Activated naive CD8-positive, alpha-beta T cell treated with anti-CD3 and anti-CD28 coated beads, Interleukin-2, amount 50 U/mL, for 16 hours (primary cell): ENCODE measurements around the gene CHID1.

ENCODE experiments used
- DNase-seq: peaks from one replicate; pipeline ENCODE4 v3.0.0-alpha.2; 2020; ENCODE audit warnings: low read depth, low spot score

Gene CHID1

DNA sequence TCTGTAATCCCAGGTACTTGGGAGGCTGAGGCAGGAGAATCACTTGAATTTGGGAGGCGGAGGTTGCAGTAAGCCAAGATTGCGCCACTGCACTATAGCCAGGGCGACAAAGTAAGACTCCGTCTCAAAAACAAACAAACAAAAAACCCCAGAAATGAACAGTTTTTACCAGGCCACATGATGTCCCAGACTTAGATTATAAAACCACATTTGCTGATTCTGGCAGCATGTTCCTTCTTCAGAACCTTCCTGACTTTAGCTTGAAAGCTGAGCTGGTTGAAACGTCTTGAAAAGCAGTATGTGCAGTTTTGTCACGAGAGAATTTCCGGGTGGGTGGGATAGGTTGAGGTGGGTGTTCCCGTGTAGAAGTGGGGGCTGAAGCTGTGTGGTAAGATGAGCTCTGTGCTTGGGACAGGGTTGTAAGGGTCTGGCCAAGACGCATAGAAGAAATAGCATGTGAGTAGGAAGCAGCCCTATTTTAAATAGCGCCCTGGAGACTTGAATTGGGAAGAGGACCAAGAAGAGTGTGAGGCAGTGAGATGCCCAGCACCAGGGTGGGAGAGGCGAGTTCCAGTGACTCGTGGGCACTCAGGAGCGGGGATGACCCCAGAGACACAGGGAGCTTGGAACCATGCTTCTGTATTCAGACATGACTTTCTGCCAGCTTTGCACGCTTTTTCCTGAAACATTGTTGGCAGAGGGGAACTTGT is 22.7 kb upstream of the CHID1 start:
- DNase-seq = no peak

DNA sequence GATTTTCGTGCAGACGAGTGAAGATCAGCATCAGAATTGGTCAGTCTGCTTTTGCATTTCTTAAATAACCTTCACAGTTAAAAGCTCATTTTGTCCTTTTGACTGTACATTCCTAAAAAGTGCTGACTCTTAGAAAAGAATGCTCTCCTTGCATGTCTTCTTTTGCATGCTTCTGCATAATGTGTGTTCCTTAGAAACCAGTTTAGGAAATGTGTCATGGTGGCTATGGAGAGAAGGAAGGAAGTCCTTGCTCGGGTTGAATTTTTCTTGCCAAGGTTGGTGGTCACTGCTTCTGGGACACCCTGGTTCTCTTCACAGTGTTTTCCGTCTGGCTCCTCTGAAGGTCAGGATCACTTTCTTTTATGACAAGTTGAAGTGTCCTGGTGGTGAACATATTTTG is 21.8 kb upstream of the CHID1 start:
- DNase-seq = no peak

DNA sequence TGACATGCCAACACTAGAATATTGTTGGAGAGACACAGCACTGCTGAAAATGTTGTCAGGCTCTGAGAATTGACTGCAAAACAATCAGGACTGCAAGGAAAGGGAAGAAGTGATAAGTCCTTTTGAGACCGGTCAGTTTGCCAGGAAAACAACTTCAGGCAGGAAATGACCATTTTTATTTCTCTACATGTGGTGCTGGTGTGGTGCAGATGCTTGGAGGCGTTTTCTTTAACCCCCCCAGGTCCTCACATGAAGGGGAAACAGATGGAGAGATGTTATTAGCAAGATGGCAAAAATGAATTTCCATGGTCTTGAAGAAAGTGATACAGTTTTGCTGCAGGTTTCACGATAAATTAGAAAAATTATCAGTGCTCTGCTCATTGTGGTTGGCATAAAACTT is 20.8 kb upstream of the CHID1 start:
- no peak for DNase-seq

DNA sequence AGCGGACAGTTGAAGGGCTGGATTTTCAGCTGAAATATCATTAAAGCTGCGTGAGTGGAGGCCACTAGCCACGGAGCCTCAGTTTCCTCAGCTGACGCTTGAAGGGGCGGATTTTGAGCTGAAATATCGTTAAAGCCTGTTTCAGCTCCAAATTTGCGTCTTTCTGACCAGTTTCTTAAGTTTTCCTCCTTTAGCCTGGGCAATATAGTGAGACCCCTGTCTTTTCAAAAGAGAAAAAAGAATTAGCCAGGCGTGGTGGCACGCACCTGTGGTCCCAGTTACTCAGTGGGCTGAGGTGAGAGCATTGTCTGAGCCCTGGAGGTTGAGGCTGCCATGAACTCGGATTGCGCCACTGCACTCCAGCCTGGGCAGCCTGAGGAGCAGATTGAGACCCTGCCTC is 18.8 kb upstream of the CHID1 start:
- no peak for DNase-seq

DNA sequence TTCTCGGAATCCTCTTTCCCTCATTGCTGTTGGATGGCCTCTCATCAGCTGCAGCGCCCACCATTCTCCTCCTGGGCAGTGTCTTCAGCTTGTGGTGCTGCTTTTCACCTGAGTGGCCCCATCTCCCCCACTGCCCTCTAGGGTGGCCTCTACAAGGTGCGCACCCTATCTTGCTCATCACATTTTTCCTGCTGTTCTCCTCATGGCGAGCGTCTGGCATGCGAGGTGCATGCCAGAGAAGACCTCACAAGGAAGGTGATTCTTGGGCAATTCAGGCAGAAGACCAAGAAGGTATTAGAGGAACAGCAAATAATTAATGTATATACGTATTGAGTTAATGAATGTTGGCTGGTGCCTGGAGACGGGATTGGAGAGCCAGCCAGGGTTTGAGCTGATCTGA is 18.2 kb upstream of the CHID1 start:
- no peak for DNase-seq

DNA sequence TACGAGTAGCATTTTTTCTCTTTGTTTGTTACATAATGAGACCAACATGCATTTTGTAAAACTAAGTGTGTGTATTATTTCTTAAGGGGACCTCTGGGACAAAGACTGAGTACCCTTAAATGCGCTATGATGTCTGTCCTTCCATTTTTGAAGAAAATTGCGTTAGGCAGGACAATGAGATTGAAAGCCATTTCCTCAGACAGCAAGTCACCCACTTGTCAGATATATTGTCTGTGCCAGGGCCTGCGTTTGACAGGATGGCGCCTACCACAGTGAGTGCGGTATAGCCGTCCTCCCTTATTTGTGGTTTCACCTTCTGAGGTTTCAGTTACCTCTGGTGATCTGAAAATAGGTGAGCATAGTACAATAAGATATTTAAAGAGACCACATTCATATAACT is 17.3 kb upstream of the CHID1 start:
- no peak for DNase-seq

DNA sequence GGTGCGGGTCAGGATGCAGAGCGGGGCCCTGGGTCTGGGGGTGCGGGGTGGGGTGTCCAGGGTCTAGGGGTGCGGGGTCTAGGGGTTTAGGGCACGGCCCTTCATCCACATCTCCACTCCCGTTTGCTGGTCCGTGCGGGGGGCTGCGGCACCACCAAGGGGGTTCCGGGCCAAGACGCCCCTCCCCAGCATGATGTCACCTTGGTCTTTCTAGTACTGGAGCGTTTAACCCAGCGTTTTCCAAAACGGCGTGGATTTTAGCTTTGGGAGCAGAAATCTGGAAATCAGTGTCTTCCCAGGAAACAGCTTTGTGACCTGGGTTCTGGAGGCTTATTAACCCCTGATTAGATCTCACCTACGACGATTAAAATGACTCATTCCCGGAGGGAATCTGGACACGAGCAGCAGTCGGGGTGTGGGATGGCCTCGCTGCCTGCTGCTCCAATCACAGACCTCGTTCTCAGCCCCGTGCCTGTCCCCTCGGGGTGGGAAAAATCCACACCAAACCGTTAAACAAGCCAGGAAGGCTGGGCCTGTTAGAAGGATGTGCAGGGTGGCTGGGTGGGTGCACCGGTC is 15.8 kb upstream of the CHID1 start:
- DNase-seq = no peak

DNA sequence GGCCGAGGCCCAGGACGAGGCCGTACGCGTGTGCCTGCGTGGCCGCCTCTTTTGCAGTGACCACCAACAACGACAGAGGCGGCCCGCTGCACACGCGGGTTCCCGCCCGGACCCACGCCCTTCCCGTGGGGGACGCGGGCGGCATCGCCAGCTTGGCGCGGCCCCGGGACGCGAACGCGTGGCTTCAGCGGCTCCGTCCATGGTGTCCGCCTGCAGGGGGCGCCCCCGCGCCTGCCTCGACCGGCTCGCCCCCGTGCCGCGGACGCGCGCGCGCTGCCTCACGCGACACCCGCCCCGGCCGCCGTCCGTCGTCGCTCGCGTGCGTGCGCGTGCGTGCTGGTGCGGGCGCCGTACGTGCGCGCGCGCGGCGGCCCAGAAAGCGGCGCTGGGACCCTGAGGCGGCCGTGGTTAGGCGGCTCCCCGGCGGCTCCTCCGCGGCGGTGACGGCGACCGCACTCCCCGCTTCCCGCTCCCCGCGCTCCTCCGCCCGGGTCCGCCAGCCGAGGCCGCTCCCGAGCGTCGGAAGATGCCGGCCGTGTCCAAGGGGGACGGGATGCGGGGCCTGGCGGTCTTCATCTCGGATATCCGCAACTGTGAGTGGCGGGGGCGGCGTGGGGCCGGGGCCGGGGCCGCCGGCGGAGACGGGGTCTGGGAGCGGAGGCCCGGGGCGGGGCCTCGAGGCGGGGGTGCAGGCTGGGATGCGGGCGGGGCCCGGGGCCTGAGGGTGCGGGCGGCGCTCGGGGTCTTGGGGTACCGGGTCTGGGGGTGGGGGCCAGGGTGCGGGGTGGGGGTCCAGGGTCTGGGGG is 15.1 kb upstream of the CHID1 start, which contains the start of gene AP2A2:
Gene AP2A2, plus strand, starts transcription at position 375 of the 806 bp plus-strand sequence. Its CDS starts 152 bp downstream, at position 527.
- DNase-seq = peak; percentile 80

DNA sequence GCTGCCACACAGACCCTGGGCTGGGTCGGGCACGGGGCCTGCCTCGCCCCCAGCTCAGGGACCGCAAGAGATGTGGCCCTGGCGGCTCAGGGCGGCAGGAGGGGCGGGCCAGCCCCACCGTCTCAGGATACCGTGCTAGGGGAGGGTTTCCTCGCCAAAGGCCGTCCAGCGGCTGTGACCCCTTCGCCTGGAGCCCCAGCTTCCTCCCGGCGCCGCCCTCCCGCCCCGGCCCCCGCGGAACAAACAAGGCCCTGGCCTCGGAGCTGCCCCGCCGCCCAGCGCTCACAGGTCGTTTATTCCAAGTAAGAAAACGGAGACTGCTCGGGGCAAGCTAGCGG is 14.5 kb upstream of the CHID1 start:
- DNase-seq = no peak

DNA sequence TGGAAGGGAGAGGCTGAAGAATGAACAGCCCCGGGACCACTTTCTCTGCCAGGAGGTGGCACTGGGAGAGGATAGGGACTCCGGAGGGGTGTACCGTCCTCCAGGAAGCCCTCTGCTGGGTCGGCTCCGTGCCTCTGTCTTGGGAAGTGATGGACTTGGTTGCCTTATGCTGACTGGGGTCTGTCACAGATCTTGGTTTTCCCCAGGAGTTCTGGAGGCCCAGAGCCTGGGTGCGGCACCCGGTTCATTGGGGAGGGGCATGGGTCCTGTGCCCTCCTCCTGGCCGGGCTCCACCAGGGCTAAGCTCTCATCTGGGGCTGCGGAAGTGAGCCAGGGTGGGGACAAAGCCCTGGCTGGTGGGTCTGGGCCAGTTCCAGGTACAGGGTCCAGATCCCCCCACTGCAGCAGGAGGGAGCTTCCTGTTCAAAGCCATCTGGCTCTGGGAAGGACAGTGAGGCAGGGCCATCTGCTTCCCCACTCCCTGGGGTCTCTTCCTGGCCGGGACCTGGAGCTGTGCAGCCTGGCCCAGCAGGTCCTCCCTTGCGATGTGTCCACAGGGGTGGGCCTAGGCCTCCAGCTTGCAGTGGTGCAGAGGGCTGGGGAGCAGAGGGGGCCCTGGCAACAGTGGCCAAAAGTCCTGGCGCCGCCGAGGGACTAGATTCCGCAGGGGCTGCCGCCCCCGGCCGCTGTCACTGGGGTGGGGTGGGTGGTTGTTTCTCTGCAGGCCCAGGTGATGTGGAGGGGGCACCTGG is 14.0 kb upstream of the CHID1 start:
- no peak for DNase-seq

DNA sequence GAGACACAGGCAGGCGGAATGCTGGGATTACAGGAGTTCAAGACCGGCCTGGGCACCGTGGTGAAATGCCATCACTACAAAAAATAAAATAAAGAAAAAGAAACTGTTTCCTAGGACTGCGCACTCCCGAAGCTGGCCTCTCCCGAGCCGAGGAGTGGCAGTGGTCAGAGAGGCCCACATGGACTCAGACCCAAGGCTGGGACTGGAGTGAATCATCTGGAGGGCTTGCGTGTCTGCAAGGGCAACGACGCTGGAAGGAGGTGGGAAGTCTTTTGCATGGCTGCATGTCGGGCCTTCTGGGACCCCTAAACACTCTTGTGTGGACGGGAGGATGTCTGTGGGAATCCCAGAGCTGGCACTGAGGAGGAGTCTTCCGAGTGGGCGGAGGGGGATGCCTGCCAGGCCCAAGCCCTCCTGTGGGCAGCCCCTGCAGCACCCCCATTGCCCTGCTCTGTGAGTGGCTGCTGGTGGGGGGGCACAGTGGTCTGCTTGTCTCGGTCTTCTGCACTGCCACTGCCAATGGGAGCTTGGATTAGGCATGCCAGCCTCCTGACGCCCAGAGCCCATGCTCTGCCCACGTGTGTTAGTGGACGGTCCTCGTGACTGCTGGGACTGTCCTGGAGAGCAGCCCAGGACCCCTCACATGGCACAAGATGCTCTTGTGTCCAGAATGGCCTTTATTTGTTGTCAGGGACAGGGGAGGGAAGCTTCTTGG is 13.2 kb upstream of the CHID1 start:
- DNase-seq = no peak

DNA sequence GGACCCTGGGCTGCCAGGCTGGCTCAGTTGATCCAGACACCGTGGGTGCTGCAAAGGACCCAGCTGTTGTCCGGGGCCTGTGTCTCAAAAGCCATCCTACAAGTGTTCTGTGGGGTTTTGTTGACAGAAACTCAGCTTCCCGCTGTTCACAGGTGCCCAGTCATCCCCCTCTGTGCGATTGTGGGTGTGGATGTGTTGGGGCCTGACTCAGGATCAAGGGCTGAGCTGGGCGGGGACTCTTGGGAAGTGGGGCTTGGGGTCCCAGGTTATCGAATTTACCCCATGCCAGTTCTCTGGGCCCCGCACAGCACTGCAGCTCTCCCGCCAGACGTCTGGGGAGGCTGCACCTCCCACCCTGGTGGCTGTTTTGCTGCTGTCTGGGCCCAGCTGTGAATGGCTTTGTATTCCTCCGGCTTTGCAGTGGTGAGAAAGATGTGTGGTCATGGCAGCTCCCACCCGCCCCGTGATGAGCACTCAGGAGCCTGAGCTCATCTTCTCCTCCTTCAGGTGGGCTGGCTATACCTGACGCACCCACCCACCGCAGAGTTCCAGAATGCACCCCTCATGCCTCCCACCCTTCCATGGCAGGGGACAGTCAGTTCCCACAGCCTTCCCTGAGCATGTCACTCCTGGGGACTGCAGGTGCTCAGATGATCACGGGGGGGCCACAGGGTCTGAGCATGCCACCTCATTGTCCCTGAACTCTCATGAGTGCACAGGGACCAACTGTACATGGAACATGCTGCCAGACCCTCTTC is 11.5 kb upstream of the CHID1 start:
- DNase-seq = no peak

DNA sequence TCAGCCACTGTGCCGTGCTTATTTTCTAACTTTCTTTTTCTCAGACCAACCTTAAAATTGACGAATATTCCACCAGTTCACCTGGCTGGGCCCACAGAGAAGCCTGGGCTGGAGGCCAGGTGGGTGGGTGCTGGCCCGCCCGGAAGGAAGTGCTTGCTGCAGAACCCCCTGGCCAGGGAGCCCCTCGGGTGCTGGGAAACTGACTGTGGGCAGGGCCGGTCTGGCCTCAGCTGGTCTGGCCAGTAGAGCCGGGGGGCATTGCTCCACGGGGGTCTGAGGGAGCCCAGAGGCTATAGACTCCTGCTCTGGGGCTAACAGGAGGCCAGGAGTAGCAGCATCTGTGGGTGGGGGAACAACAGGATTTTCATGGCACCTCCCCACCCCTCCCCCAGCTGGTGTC is 6.8 kb upstream of the CHID1 start:
- no peak for DNase-seq

DNA sequence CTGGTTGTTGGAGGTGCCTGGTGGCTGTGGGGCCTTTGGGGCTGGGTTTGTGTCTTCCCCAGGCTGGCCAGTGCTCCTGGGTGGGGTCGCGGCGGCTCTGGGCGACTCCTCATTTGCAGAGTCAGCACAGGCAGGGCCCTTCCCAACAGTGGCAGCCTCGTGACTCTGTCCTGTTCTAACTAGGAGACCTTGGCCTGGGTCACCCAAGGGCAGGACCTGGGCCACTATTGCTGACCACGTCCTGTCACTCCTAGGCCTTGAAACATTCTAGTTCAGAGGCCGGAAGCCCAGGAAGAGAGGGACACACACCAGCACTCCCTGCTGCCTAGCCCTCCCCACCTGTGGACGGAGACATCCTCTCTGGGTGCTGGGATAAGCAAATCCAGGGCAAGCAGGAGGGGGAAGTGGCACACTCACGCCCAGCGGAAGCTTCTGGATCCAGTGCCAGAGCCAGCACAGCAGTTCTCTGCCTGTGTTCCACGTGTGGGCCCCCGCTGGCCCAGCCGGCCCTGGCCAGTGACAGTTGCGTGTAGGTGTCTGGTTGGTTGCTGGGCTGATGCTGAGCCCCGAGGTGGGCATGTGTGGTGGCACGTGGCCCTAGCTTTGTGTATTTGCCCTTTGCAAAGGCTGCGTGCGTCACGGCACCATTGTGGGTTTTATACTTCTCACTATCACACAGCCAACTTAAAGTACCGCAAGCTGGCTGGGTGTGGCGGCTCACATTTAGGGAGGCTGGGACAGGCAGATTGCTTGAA is 4.3 kb upstream of the CHID1 start:
- DNase-seq = no peak

DNA sequence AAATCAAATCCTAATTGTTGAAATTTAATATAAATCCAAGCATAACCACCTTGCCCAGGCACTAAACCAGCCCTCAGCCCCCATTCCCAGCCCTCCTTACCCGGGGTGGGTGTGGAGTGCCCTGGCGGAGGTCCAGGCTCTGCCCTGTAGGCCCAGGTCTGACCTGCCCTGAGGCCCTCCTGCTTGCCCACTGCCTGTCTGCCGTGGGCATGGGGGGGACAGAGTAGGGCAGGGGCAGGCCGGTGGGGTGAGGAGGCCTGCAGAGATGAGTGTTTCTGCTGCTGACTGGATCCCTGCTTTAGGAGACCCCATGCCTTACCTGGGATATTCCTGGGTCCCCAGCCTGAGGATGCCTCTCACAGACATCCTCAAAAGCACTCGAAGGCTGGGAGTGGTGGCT is 3.6 kb upstream of the CHID1 start:
- DNase-seq = no peak

DNA sequence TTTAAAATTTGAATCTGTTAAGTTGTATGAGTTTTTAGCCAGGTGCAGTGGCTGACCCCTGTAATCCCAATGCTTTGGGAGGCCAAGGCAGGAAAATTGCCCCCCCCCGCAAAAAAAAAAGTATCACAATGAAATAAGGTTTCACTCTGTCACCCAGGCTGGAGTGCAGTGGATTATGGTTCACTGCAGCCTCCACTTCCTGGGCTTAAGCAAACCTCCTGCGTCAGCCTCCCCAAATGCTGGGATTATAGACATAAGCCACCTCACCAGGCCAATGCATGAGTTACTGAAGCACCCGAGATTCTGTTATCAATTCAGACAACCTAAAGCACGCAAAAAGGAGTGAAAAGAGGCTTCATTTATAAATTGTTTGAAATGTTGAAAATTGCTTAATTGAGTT is 2.4 kb upstream of the CHID1 start:
- no peak for DNase-seq

DNA sequence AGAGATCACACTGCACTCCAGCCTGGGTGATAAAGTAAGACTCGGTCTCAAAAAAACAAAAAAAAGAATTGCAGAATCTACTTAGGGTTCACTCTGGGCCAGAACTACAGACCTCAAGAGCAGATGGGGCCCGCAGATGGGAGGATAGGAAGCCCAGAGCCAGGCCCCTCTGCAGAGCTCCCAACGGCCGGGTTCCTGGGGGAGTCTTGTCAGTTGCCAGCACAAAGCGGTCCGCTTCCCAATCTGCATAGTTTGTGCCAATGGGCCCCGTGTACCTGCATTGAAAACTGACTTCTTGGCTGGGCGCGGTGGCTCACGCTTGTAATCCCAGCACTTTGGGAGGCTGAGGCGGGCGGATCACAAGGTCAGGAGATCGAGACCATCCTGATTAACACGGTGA is 1.7 kb upstream of the CHID1 start:
- DNase-seq = no peak

DNA sequence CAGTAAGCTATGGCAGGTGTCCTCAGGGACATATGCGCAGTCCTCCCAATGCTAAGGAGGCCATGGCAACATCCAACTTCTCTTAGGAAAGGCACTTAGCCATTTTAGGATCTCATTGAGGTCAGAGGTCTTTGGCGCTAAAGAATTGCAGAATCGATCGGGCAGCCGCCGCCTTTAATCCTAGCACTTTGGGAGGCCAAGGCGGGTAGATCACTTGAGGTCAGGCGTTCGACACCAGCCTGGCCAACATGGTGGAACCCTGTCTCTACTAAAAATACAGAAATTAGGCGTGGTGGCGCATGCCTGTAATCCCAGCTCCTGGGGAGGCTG is 1.2 kb upstream of the CHID1 start:
- DNase-seq = no peak

DNA sequence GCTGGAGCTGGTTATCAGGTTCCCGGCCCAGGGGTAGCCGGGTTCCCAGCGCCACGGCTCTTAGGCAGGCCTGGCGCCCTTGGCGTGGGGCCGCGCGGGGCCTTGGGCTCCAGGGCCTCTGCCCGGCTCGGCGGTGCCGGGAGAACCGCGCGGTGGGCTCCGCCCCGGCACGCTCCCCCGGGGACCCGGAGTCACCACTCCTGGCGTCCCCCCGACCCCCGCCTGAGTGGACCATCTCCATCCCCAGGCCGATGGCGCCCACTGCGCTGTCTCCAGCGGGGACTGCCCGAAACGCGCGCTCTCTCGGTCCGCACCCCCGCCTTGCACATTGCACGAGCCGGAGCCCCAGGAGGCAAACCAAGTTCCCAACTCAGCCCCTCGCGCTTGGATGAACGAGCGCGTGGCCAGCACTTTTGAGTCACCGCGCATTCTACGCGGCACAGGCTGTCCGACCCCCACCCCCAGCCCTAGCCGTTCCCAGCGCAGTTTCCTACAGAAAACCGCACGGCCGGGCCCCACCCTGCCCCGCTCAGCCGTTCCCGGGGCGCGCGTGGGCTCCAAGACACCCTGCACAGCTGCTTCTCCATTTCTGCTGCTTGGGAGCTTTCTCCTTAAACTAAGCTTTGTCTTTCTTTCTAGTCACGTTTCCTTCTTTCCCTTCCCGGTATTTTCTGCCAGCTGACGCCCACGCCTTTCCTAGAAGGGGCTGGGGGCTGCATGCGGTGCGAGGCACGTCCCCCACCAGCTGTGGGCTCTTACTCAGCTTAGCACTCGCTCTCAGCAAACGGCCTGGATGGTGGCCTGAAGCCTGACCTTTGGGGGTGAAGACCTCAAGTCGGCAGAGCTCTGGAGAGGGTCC is 650 bp upstream of the CHID1 start:
- DNase-seq = no peak
